A673 (cell line): Measurements from ENCODE around the gene CACNA2D1.

Experiments used
- EZH2 ChIP-seq: fragments of 200-600 bp; sonication (generic); IDR thresholded peaks from 2 replicates; pipeline ENCODE4 v1.6.1; 2017; ENCODE audit warnings: borderline replicate concordance, low read depth, mild to moderate bottlenecking, mixed read lengths, antibody characterized with exemption, low read length; ENCODE audit not compliant: poor library complexity, severe bottlenecking
- TF ChIP-seq, protein P1 (sequence below): fragments of 300-800, 200-600 bp; sonication (generic); conservative IDR thresholded peaks from 2 replicates; pipeline ENCODE4 v1.5.1; 2017; ENCODE audit warnings: low read depth, mild to moderate bottlenecking, antibody characterized with exemption, low read length, moderate library complexity, mixed read lengths

DNA sequence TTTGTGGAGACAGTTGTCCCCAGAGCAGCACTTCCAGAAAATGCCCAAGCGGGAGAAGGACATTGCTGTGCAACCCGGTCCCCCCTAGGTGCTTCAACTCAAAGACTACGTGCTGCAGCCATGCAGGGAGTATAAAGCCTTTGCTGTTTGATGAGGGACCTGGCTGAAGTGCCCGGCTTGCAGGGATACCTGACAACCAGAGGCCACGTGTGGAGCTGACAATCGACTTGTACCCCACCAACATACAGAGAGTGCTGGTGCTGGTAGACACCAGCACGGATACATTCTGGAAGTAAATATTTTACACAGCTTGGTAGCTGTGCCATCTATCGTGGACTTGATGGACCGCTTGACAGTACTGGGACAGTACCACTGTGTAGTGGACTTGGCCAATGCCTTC, 240.6 kb downstream of the CACNA2D1 start:
- TF ChIP-seq, protein P1, sequence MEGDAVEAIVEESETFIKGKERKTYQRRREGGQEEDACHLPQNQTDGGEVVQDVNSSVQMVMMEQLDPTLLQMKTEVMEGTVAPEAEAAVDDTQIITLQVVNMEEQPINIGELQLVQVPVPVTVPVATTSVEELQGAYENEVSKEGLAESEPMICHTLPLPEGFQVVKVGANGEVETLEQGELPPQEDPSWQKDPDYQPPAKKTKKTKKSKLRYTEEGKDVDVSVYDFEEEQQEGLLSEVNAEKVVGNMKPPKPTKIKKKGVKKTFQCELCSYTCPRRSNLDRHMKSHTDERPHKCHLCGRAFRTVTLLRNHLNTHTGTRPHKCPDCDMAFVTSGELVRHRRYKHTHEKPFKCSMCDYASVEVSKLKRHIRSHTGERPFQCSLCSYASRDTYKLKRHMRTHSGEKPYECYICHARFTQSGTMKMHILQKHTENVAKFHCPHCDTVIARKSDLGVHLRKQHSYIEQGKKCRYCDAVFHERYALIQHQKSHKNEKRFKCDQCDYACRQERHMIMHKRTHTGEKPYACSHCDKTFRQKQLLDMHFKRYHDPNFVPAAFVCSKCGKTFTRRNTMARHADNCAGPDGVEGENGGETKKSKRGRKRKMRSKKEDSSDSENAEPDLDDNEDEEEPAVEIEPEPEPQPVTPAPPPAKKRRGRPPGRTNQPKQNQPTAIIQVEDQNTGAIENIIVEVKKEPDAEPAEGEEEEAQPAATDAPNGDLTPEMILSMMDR, result no peak
- TF ChIP-seq EZH2, result no peak
